Mesothelial cell of epicardium (in vitro differentiated cells): ENCODE measurements around the gene HDLBP. TPM values are rescaled to one million over a fixed set of nuclear protein-coding genes. Genes with fewer than 3 reads are reported as not detected.
A peak's percentile ranks its signal among the peaks of the same experiment; 100 is the strongest.

Experiments
- DNase-seq, 2 experiments: peaks; one replicate each; pipeline ENCODE4 v3.0.0; 2021; ENCODE audit warnings: low spot score in 2 of 2; ENCODE audit not compliant: unreplicated experiment in 2 of 2
- H3K27ac Mint-ChIP-seq: 2 replicates; pipeline ENCODE4 v1.8.0; 2021; ENCODE audit warnings: mixed read lengths
- H3K27me3 Mint-ChIP-seq: 2 replicates; pipeline ENCODE4 v1.8.0; 2021; ENCODE audit warnings: low read depth, mixed read lengths
- H3K36me3 Mint-ChIP-seq: 2 replicates; pipeline ENCODE4 v1.8.0; 2021; ENCODE audit warnings: mixed read lengths
- H3K4me1 Mint-ChIP-seq: 2 replicates; pipeline ENCODE4 v1.8.0; 2021; ENCODE audit warnings: mixed read lengths
- H3K4me3 Mint-ChIP-seq: 2 replicates; pipeline ENCODE4 v1.8.0; 2021; ENCODE audit warnings: mild to moderate bottlenecking, moderate library complexity, mixed read lengths
- H3K9me3 Mint-ChIP-seq: 2 replicates; pipeline ENCODE4 v1.8.0; 2021; ENCODE audit warnings: mixed read lengths
- total RNA-seq: library from RNA; stranded (reverse); gene quantifications from 3 replicates; pipeline ENCODE4 v1.2.1, GENCODE V29; 2021
- TF ChIP-seq, protein P1 (sequence below): fragments of 200-600 bp; sonication (generic); IDR thresholded peaks from one replicate; pipeline ENCODE4 v1.5.0; 2021; ENCODE audit warnings: antibody characterized with exemption; ENCODE audit not compliant: unreplicated experiment

Gene HDLBP
- total RNA-seq, 1 donor from 2014 or later = 484 TPM

DNA sequence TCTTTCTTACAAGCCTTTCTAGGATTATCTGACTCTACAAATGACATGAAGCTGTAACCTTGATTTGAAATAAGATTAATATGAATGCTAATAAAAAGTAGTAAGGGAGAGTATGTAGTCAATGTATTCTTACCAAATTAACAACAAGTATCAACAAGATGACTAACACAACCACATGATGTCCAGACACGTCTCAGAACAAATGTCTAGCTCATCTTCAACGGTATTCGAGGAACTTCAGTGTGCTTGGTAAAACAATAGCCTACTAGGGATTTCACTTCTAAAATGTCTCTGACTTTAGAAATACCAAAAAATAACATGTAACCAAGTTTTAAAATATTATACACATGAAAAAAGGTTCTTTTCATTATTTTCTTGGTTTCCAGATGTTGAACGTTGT, 3.4 kb downstream of the HDLBP start:
- peaks cover 38% of the 10 kb centered on the region for H3K4me1 Mint-ChIP-seq
- H3K36me3 Mint-ChIP-seq = no peaks in the 10 kb centered on the region
- no peak overlapping the region for H3K4me3 Mint-ChIP-seq
- H3K9me3 Mint-ChIP-seq = no peaks in the 10 kb centered on the region
- TF ChIP-seq, protein P1, sequence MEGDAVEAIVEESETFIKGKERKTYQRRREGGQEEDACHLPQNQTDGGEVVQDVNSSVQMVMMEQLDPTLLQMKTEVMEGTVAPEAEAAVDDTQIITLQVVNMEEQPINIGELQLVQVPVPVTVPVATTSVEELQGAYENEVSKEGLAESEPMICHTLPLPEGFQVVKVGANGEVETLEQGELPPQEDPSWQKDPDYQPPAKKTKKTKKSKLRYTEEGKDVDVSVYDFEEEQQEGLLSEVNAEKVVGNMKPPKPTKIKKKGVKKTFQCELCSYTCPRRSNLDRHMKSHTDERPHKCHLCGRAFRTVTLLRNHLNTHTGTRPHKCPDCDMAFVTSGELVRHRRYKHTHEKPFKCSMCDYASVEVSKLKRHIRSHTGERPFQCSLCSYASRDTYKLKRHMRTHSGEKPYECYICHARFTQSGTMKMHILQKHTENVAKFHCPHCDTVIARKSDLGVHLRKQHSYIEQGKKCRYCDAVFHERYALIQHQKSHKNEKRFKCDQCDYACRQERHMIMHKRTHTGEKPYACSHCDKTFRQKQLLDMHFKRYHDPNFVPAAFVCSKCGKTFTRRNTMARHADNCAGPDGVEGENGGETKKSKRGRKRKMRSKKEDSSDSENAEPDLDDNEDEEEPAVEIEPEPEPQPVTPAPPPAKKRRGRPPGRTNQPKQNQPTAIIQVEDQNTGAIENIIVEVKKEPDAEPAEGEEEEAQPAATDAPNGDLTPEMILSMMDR = no peak
- H3K27me3 Mint-ChIP-seq = no peaks in the 10 kb centered on the region
- DNase-seq = no peak
- peak overlapping the region; percentile 62 for H3K27ac Mint-ChIP-seq

- no peaks in the 10 kb centered on the region for H3K27me3 Mint-ChIP-seq
- TF ChIP-seq, protein P1 = no peak
- DNase-seq = no peak
- H3K27ac Mint-ChIP-seq = no peak overlapping the region
- no peak overlapping the region for H3K4me3 Mint-ChIP-seq
- no peaks in the 10 kb centered on the region for H3K36me3 Mint-ChIP-seq
- H3K9me3 Mint-ChIP-seq = no peaks in the 10 kb centered on the region
- peaks cover 34% of the 10 kb centered on the region for H3K4me1 Mint-ChIP-seq
These were observed 4.4 kb downstream of the HDLBP start for GRCh38 chr2:241310917-241311566.

DNA sequence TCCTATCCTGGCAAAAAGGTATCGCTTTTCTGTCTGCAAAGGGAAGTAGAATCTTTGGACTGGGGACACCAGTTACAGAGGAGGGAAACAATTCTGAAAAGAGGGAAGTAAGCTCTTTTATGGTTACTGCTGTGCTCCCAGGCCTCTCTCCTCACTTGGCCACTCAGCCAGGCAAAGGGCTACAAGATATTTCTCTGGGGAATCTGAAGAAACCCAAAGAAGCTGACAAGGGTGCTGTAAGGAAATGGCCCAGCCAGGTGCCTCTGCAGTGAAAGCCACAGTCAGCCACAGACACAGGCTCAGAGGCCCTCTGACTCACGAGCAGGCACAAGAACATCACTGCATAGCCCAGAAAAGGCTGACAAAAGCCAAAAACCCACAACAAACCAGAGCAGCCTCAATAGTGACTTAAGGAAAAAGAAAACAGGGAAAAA, 5.8 kb downstream of the HDLBP start:
- Mint-ChIP-seq H3K36me3 (no peaks in the 10 kb centered on the region), H3K27ac (peak overlapping the region; percentile 41), H3K9me3 (no peaks in the 10 kb centered on the region), H3K4me1 (peaks cover 39% of the 10 kb centered on the region), H3K4me3 (no peak overlapping the region), H3K27me3 (no peaks in the 10 kb centered on the region)
- DNase-seq = no peak
- TF ChIP-seq, protein P1 = no peak

DNA sequence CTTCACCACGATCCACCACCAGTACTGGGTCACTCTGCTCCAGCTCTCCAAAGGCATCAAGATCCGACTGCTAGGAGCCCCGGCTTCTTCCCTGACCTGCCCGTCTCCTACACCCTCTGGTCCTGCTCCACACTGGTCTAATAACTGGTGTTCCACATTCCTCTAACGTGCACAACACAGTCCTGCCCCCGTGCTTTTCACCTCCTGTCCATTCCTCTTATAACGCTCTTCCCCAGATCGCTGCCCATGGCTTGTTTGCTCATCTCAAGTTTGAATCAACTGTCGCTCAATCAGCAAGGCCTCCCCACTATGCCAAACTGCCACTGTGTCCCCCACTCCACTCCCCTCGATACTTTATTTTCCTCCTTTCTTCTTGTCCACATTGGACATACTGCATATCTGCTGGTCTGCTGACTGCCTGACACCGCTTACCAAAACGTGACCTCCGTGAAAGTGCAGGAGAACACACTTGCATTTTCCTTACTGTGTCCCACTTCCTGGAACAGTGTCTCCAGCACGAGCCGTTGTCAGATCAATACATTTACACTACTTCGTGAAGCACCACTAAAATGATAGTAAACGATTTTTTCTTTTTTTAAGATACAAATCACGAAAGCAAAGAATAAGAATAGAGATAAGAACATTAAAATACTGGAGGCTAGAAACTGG, 6.5 kb downstream of the HDLBP start:
- no peaks in the 10 kb centered on the region for H3K36me3 Mint-ChIP-seq
- no peaks in the 10 kb centered on the region for H3K27me3 Mint-ChIP-seq
- no peak overlapping the region for H3K4me3 Mint-ChIP-seq
- H3K4me1 Mint-ChIP-seq = peaks cover 39% of the 10 kb centered on the region
- no peaks in the 10 kb centered on the region for H3K9me3 Mint-ChIP-seq
- DNase-seq = no peak
- TF ChIP-seq, protein P1 = no peak
- H3K27ac Mint-ChIP-seq = peak overlapping the region; percentile 8

GRCh38 chr2:241308267-241308666, 7.2 kb downstream of the HDLBP start:
- Mint-ChIP-seq H3K27ac (no peak overlapping the region), H3K4me3 (no peak overlapping the region), H3K36me3 (no peaks in the 10 kb centered on the region), H3K4me1 (peaks cover 34% of the 10 kb centered on the region), H3K27me3 (no peaks in the 10 kb centered on the region), H3K9me3 (no peaks in the 10 kb centered on the region)
- TF ChIP-seq, protein P1 = no peak
- no peak for DNase-seq
